HG02678 (cell line): ENCODE data around the gene NXNL1.
"Not testable (repeated sequence)": the region's sequence is repeated elsewhere in the genome, so short reads cannot be mapped to it uniquely, and the experiment has no call there.

Experiments used
- ATAC-seq: cut with Tn5 transposase; IDR thresholded peaks from one replicate; pipeline ENCODE4 v1.9.1; 2021; ENCODE audit warnings: mild to moderate bottlenecking, moderate library complexity; ENCODE audit not compliant: unreplicated experiment

NXNL1 gene

GRCh38 chr19:17487284-17488121 lies 26.8 kb upstream of the NXNL1 start:
- no peak for ATAC-seq

- no peak for ATAC-seq
These were observed 26.0 kb upstream of the NXNL1 start for GRCh38 chr19:17486545-17487240.

- ATAC-seq, result no peak
These were observed 23.9 kb upstream of the NXNL1 start for GRCh38 chr19:17484520-17485185.

GRCh38 chr19:17483605-17484002 lies 22.9 kb upstream of the NXNL1 start:
- no peak for ATAC-seq

- no peak for ATAC-seq
These were observed 22.3 kb upstream of the NXNL1 start for GRCh38 chr19:17482877-17483604.

- ATAC-seq, result no peak
These were observed 21.3 kb upstream of the NXNL1 start for GRCh38 chr19:17481986-17482385.

GRCh38 chr19:17479325-17479791 lies 18.6 kb upstream of the NXNL1 start:
- ATAC-seq, result no peak

- ATAC-seq, result no peak
These were observed 14.9 kb upstream of the NXNL1 start for GRCh38 chr19:17475541-17476115.

- ATAC-seq, result not testable (repeated sequence)
These were observed 14.3 kb upstream of the NXNL1 start for GRCh38 chr19:17475011-17475540.

GRCh38 chr19:17473041-17473440 lies 12.3 kb upstream of the NXNL1 start:
- no peak for ATAC-seq

- no peak for ATAC-seq
These were observed 10.8 kb upstream of the NXNL1 start for GRCh38 chr19:17471410-17472125.

- ATAC-seq, result peak; percentile 76
These were observed 9.5 kb upstream of the NXNL1 start, which contains the start of gene SLC27A1 for GRCh38 chr19:17470068-17470841. TSS of gene SLC27A1 (plus strand) at chr19:17470524. CDS start at chr19:17470541, 17 bp downstream.

GRCh38 chr19:17469481-17470067 lies 8.8 kb upstream of the NXNL1 start:
- ATAC-seq, result peak; percentile 46

GRCh38 chr19:17469092-17469480 lies 8.4 kb upstream of the NXNL1 start:
- ATAC-seq, result no peak

- ATAC-seq, result no peak
These were observed 7.8 kb upstream of the NXNL1 start for GRCh38 chr19:17468302-17469091.

GRCh38 chr19:17467471-17468301 lies 7.0 kb upstream of the NXNL1 start:
- ATAC-seq, result no peak

- no peak for ATAC-seq
These were observed 5.7 kb upstream of the NXNL1 start for GRCh38 chr19:17466487-17466850.
